Measurements from ENCODE around the gene NUDCD3.
A peak's percentile ranks its signal among the peaks of the same experiment; 100 is the strongest.

Gene NUDCD3

DNA sequence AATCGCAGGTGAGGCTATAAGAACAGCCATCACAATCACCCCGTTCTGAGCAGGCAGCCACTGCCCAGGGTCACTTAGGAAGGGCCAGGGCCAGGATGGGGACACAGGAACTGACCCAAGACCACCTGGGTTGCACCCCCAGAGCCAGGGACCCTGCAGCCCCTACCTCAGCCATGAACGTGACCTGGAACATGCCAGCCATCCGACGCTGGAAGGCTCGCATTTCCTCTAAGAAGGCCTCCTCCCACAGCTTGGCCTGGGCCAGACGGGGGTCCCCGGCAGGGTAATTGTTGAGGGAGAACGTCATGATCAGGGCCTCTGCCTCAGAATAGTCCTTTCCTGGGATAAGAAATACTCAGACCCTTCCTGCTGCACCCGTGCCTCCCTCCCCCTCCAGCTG is 45.6 kb upstream of the NUDCD3 start:
- H3K4me3 ChIP-seq (ENCODE audit: low read depth, low read length): no peak overlapping the region
- no peak for TF ChIP-seq CTCF (IDR thresholded peaks at IDR 0.05; ENCODE audit: low read depth, low read length)
- H3K36me3 ChIP-seq: no peaks in the 10 kb centered on the region
- no peaks in the 10 kb centered on the region for H3K27me3 ChIP-seq
- no peaks in the 10 kb centered on the region for H3K9me3 ChIP-seq
- no peak for DNase-seq
- H3K4me1 ChIP-seq: no peaks in the 10 kb centered on the region

- Histone ChIP-seq H3K36me3 (no peaks in the 10 kb centered on the region), H3K27me3 (no peaks in the 10 kb centered on the region), H3K4me3 (ENCODE audit: low read depth, low read length) (no peak overlapping the region), H3K4me1 (no peaks in the 10 kb centered on the region), H3K9me3 (no peaks in the 10 kb centered on the region)
- DNase-seq: no peak
- TF ChIP-seq CTCF (IDR thresholded peaks at IDR 0.05; ENCODE audit: low read depth, low read length): no peak
Observed at GRCh38 chr7:44535348-44536064, 45.0 kb upstream of the NUDCD3 start.

- Histone ChIP-seq H3K9me3 (no peaks in the 10 kb centered on the region), H3K27me3 (no peaks in the 10 kb centered on the region), H3K4me1 (no peaks in the 10 kb centered on the region), H3K4me3 (ENCODE audit: low read depth, low read length) (no peak overlapping the region), H3K36me3 (no peaks in the 10 kb centered on the region)
- DNase-seq: peak; percentile 72
- peak; percentile 88 for TF ChIP-seq CTCF (IDR thresholded peaks at IDR 0.05; ENCODE audit: low read depth, low read length)
Observed at GRCh38 chr7:44534501-44534900, 44.0 kb upstream of the NUDCD3 start.

- no peak for DNase-seq
- H3K27me3 ChIP-seq: no peaks in the 10 kb centered on the region
- TF ChIP-seq CTCF (IDR thresholded peaks at IDR 0.05; ENCODE audit: low read depth, low read length): no peak
- no peaks in the 10 kb centered on the region for H3K4me1 ChIP-seq
- no peaks in the 10 kb centered on the region for H3K9me3 ChIP-seq
- no peak overlapping the region for H3K4me3 ChIP-seq (ENCODE audit: low read depth, low read length)
- no peaks in the 10 kb centered on the region for H3K36me3 ChIP-seq
Observed at GRCh38 chr7:44534087-44534486, 43.6 kb upstream of the NUDCD3 start.

- H3K36me3 ChIP-seq: no peaks in the 10 kb centered on the region
- H3K27me3 ChIP-seq: no peaks in the 10 kb centered on the region
- no peaks in the 10 kb centered on the region for H3K4me1 ChIP-seq
- H3K9me3 ChIP-seq: no peaks in the 10 kb centered on the region
- no peak for TF ChIP-seq CTCF (IDR thresholded peaks at IDR 0.05; ENCODE audit: low read depth, low read length)
- no peak overlapping the region for H3K4me3 ChIP-seq (ENCODE audit: low read depth, low read length)
- no peak for DNase-seq
Observed at GRCh38 chr7:44533301-44534055, 43.0 kb upstream of the NUDCD3 start.

Measured in BE2C (cell line).